SH-SY5Y (cell line): ENCODE data around the gene PPM1H.

Source experiments
- GATA2 ChIP-seq: IDR thresholded peaks from 2 replicates; pipeline ENCODE4 v1.6.1; 2011; ENCODE audit warnings: mild to moderate bottlenecking, low read depth, low read length
- GATA3 ChIP-seq: IDR thresholded peaks from 2 replicates; pipeline ENCODE4 v1.6.1; 2011; ENCODE audit warnings: low read depth, mild to moderate bottlenecking, low read length, moderate library complexity

The PPM1H gene

DNA sequence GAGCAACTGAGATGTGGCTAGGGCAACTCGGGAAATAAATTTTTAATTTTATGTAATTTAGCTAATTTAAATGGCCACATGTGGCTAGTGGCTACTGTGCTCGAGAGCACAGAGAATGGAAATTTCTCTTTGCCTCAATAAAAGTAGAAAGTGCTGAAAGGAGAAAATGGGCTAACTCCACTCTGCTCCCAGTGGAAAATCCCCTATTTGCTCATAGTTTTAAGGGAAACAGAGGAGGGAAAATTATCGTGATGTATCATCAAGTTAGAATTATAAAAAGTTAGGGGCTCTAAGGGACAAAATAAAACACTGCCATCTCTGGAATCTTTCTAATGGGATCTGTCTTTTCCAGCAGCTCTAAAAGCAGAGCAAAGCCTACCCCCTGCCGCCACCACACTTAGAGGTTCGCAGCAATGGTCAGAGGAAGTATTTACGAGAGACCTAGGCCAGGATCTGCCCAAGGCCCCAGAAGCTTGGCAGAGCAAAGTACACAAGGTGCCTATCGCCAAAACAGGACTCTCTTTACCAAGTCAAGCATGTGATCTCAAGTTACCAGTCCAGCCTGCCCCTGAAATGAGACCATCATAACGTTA lies 220.7 kb downstream of the PPM1H start:
- no peak for TF ChIP-seq GATA2
- TF ChIP-seq GATA3 = no peak

DNA sequence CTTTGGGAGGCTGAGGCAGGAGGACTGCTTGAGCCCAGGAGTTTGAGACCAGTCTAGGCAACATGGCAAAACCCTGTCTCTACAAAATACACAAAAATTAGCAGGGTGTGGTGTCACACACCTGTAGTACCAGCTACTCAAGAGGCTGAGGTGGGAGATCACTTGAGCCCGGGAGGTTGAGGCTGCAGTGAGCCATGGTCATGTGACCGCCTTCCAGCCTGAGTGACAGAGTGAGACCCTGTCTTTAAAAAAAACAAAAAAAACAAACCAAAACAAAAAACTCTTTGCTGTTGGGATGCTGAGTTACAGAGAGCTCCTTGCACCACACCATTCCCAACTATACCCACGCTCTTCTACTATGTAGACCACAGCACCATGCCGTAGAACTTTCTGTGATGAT lies 221.2 kb downstream of the PPM1H start:
- TF ChIP-seq GATA2 (no peak), GATA3 (no peak)

- TF ChIP-seq GATA2 = no peak
- TF ChIP-seq GATA3 = no peak
Measured at GRCh38 chr12:62712681-62713573, 222.0 kb downstream of the PPM1H start.

GRCh38 chr12:62711631-62712241 lies 223.2 kb downstream of the PPM1H start:
- no peak for TF ChIP-seq GATA3
- no peak for TF ChIP-seq GATA2

- TF ChIP-seq GATA2 (no peak), GATA3 (no peak)
Measured at GRCh38 chr12:62709311-62709710, 225.6 kb downstream of the PPM1H start.

DNA sequence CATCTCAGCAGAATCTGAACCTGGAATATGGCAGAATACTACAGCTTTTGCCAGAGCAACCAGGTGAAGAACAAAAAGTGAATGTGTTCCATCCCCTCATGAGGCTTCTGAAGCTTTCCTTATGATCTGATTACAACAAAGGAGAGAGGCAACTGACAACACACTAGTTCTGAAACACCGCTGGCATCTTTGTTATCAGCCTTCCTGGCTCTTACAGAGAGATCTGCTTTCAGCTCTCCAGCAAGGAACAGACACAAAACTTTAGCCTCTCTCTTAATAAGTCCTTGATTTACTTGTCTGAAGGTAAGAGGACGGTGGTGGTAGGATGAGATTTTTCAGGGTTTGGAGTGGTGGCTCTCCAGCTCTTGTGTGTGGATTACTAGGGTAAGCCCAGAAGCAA lies 227.0 kb downstream of the PPM1H start:
- TF ChIP-seq GATA2 (no peak), GATA3 (no peak)

GRCh38 chr12:62705846-62706245 lies 229.1 kb downstream of the PPM1H start:
- TF ChIP-seq GATA2 (no peak), GATA3 (no peak)

DNA sequence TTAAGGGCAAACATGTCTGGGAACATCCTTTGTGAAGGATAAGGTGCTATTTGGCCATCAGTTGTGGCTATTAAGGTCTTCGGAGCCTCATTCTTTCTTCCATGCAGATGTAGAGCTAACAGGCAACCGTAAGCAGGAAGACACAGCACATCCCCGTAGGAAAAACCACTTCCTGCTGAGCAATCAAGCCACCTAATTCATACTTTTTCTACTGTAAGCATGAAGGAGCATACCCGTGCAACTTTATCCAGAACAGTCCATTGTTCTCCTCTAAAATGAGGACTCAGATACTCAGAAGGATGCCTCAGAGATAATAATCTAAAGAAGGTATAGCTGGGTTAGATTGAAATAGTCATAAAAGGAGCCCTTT lies 232.0 kb downstream of the PPM1H start:
- no peak for TF ChIP-seq GATA2
- no peak for TF ChIP-seq GATA3

DNA sequence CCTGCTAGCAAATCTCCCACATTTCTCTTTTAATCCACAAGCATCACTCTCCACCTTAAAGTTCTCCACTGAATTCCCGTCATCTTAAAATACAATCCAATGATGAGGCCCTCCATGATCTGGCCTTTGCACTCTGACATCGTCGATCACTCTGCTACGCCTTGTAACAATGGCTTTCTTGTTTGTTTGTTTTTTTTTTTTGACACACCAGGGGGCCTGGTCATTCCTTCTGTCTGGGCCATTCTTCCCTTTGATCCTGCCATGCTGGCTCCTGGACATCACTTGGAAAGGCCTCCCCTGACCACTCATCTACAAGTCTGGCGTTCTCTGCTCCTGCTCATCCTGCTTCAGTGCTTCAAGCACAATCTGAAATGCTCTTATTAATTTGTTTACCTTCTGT lies 233.5 kb downstream of the PPM1H start:
- TF ChIP-seq GATA2 (no peak), GATA3 (no peak)

GRCh38 chr12:62700091-62700880 lies 234.7 kb downstream of the PPM1H start:
- TF ChIP-seq GATA2 = no peak
- no peak for TF ChIP-seq GATA3

GRCh38 chr12:62698701-62699101 lies 236.2 kb downstream of the PPM1H start:
- TF ChIP-seq GATA2 = no peak
- no peak for TF ChIP-seq GATA3

GRCh38 chr12:62697893-62698292 lies 237.1 kb downstream of the PPM1H start:
- TF ChIP-seq GATA3 = no peak
- TF ChIP-seq GATA2 = no peak

- TF ChIP-seq GATA2 (no peak), GATA3 (no peak)
Measured at GRCh38 chr12:62695696-62696095, 239.3 kb downstream of the PPM1H start.

DNA sequence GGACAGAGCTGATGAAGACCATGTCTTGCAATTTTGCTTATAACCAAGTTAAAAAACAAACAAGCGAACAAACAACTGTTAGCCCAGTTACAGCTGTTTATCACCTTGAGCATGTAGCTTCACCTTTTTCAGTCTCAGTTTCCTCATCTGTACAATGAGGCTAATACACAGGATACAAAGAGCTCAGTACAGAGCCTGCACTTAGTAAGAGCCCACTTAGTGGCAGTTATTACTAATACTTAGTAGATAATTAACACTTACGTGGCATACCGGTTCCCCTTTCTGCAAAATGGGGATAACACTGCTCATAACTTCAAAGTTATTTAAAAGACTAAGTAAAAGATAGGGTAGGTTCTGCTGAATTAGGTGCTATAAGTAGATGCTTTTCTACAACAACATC lies 240.3 kb downstream of the PPM1H start:
- TF ChIP-seq GATA2 (no peak), GATA3 (no peak)
